GM21576 (cell line): ENCODE results near the gene PUM1.

Experiments
- ATAC-seq: cut with Tn5 transposase; IDR thresholded peaks from one replicate; pipeline ENCODE4 v1.9.1; 2021; ENCODE audit warnings: mild to moderate bottlenecking, moderate library complexity; ENCODE audit not compliant: unreplicated experiment

The PUM1 gene

GRCh38 chr1:30895944-30896660 lies 169.4 kb downstream of the PUM1 start:
- ATAC-seq = no peak

GRCh38 chr1:30895382-30895943 lies 170.1 kb downstream of the PUM1 start:
- ATAC-seq = no peak

GRCh38 chr1:30894508-30894973 lies 171.0 kb downstream of the PUM1 start:
- no peak for ATAC-seq

- ATAC-seq = no peak
Observed at GRCh38 chr1:30893776-30894507, 171.6 kb downstream of the PUM1 start.

- ATAC-seq = no peak
Observed at GRCh38 chr1:30892671-30893073, 172.8 kb downstream of the PUM1 start.

GRCh38 chr1:30891227-30891552 lies 174.3 kb downstream of the PUM1 start:
- ATAC-seq = no peak

GRCh38 chr1:30890502-30891226 lies 174.9 kb downstream of the PUM1 start:
- ATAC-seq = no peak

- ATAC-seq = no peak
Observed at GRCh38 chr1:30889511-30889910, 176.0 kb downstream of the PUM1 start.

- no peak for ATAC-seq
Observed at GRCh38 chr1:30888975-30889374, 176.5 kb downstream of the PUM1 start.

GRCh38 chr1:30888391-30888790 lies 177.1 kb downstream of the PUM1 start:
- no peak for ATAC-seq

GRCh38 chr1:30887485-30888315 lies 177.8 kb downstream of the PUM1 start:
- ATAC-seq = no peak

- ATAC-seq = no peak
Observed at GRCh38 chr1:30886710-30887428, 178.6 kb downstream of the PUM1 start.

- ATAC-seq = no peak
Observed at GRCh38 chr1:30885570-30886522, 179.7 kb downstream of the PUM1 start.

GRCh38 chr1:30884723-30885122 lies 180.8 kb downstream of the PUM1 start:
- ATAC-seq = no peak

- no peak for ATAC-seq
Observed at GRCh38 chr1:30883389-30884172, 181.9 kb downstream of the PUM1 start.

GRCh38 chr1:30882678-30883388 lies 182.7 kb downstream of the PUM1 start:
- no peak for ATAC-seq
